ENCODE results near the gene RAP1B. TPM values are rescaled to one million over a fixed set of nuclear protein-coding genes. Genes with fewer than 3 reads are reported as not detected.
A peak's percentile ranks its signal among the peaks of the same experiment; 100 is the strongest.

The RAP1B gene
- total RNA-seq, 2 experiments from 2014 or later = 256 to 261 TPM

- H3K4me1 ChIP-seq (ENCODE audit: insufficient read depth, low read length) = peaks cover 23% of the 10 kb centered on the region
- ChIA-PET POLR2A (interaction anchor here (1.4 to 3.3 kb wide), 4 partner anchors 10 to 47 kb away, joined by 3 to 34 read pairs (median 12); partner anchors contain the start of gene RAP1B), CTCF (no interaction called here)
- peaks cover 17% of the 10 kb centered on the region for H3K36me3 Mint-ChIP-seq (ENCODE audit: low read depth)
- TF ChIP-seq CTCF (IDR thresholded peaks at IDR 0.05) = no peak
- H3K9me3 ChIP-seq (ENCODE audit: control insufficient read depth in 1 of 2, insufficient read depth in 1 of 2, low read length in 2 of 2) = peaks cover 18 to 21% of the 10 kb centered on the region in 2 experiments
- no peaks in the 10 kb centered on the region for H3K36me3 ChIP-seq (ENCODE audit: insufficient read depth, low read length)
- H3K27me3 ChIP-seq (ENCODE audit: control insufficient read depth in 1 of 2, insufficient read depth in 2 of 2, low read length in 2 of 2) = no peaks in the 10 kb centered on the region
- intact Hi-C loops (cut with DNase I, micrococcal nuclease) = no loop called here
- peaks cover 10% of the 10 kb centered on the region for H3K9me3 Mint-ChIP-seq
- H3K27me3 Mint-ChIP-seq = no peaks in the 10 kb centered on the region
- no peak overlapping the region for H3K4me3 ChIP-seq (ENCODE audit: low read length)
- no peak overlapping the region for H3K27ac ChIP-seq (ENCODE audit: low read depth in 1 of 2, low read length in 2 of 2)
- ATAC-seq (ENCODE audit: poor library complexity) = no peak
- H3K27ac Mint-ChIP-seq = peak overlapping the region; percentile 39
- DNase-seq = no peak
- H3K4me1 Mint-ChIP-seq (ENCODE audit: low read depth) = peaks cover 48% of the 10 kb centered on the region
- no peak overlapping the region for H3K4me3 Mint-ChIP-seq
Measured at GRCh38 chr12:68585966-68586365, 24.7 kb upstream of the RAP1B start.

- no peaks in the 10 kb centered on the region for H3K36me3 ChIP-seq (ENCODE audit: insufficient read depth, low read length)
- H3K36me3 Mint-ChIP-seq (ENCODE audit: low read depth) = peaks cover 28% of the 10 kb centered on the region
- peaks cover 63% of the 10 kb centered on the region for H3K4me1 Mint-ChIP-seq (ENCODE audit: low read depth)
- H3K9me3 ChIP-seq (ENCODE audit: control insufficient read depth in 1 of 2, insufficient read depth in 1 of 2, low read length in 2 of 2) = peaks cover 18 to 21% of the 10 kb centered on the region in 2 experiments
- H3K27me3 ChIP-seq (ENCODE audit: control insufficient read depth in 1 of 2, insufficient read depth in 2 of 2, low read length in 2 of 2) = no peaks in the 10 kb centered on the region
- peaks cover 34% of the 10 kb centered on the region for H3K4me1 ChIP-seq (ENCODE audit: insufficient read depth, low read length)
- peak overlapping the region; percentile 77 for H3K4me3 Mint-ChIP-seq
- no peak overlapping the region for H3K27ac ChIP-seq (ENCODE audit: low read depth in 1 of 2, low read length in 2 of 2)
- ATAC-seq (ENCODE audit: poor library complexity) = peak; percentile 65
- H3K9me3 Mint-ChIP-seq = peaks cover 12% of the 10 kb centered on the region
- peak overlapping the region; percentile 81 for H3K27ac Mint-ChIP-seq
- POLR2A ChIA-PET = interaction anchor here (0.8 to 3.3 kb wide), 11 partner anchors 9 to 222 kb away, joined by 3 to 34 read pairs (median 4); partner anchors contain the start of gene RAP1B
- peak in 7 of 14 experiments; percentile 8 to 71 (median 49) for DNase-seq
- no peak overlapping the region for H3K4me3 ChIP-seq (ENCODE audit: low read length)
- CTCF ChIA-PET = interaction anchor here (0.7 to 1.9 kb wide), 5 partner anchors 9 to 412 kb away, joined by 3 to 5 read pairs (median 4); no protein-coding TSS in a partner anchor
- no peak for TF ChIP-seq CTCF (IDR thresholded peaks at IDR 0.05)
- H3K27me3 Mint-ChIP-seq = no peaks in the 10 kb centered on the region
- intact Hi-C loops (cut with DNase I, micrococcal nuclease) = no loop called here
Measured at GRCh38 chr12:68587448-68587873, 23.2 kb upstream of the RAP1B start.

GRCh38 chr12:68589194-68589593 is 21.5 kb upstream of the RAP1B start:
- H3K9me3 Mint-ChIP-seq = peaks cover 12% of the 10 kb centered on the region
- ATAC-seq (ENCODE audit: poor library complexity) (no peak), DNase-seq (no peak)
- peaks cover 64% of the 10 kb centered on the region for H3K4me1 Mint-ChIP-seq (ENCODE audit: low read depth)
- peaks cover 28% of the 10 kb centered on the region for H3K36me3 Mint-ChIP-seq (ENCODE audit: low read depth)
- TF ChIP-seq CTCF (IDR thresholded peaks at IDR 0.05) = no peak
- H3K27ac ChIP-seq (ENCODE audit: low read depth in 1 of 2, low read length in 2 of 2) = no peak overlapping the region
- no peaks in the 10 kb centered on the region for H3K27me3 Mint-ChIP-seq
- ChIA-PET CTCF (no interaction called here), POLR2A (interaction anchor here (1.2 kb wide), 2 partner anchors 21 kb away, joined by 3 to 7 read pairs; partner anchors contain the start of gene RAP1B)
- no peaks in the 10 kb centered on the region for H3K36me3 ChIP-seq (ENCODE audit: insufficient read depth, low read length)
- H3K27ac Mint-ChIP-seq = peak overlapping the region; percentile 81
- H3K9me3 ChIP-seq (ENCODE audit: control insufficient read depth in 1 of 2, insufficient read depth in 1 of 2, low read length in 2 of 2) = peaks cover 21 to 27% of the 10 kb centered on the region in 2 experiments
- H3K4me1 ChIP-seq (ENCODE audit: insufficient read depth, low read length) = peaks cover 41% of the 10 kb centered on the region
- no peaks in the 10 kb centered on the region for H3K27me3 ChIP-seq (ENCODE audit: control insufficient read depth in 1 of 2, insufficient read depth in 2 of 2, low read length in 2 of 2)
- H3K4me3 ChIP-seq (ENCODE audit: low read length) = no peak overlapping the region
- H3K4me3 Mint-ChIP-seq = no peak overlapping the region
- intact Hi-C loops (cut with DNase I, micrococcal nuclease) = no loop called here
